Epithelial cell of proximal tubule (primary cell): ENCODE measurements around the gene PDCD1. TPM values are rescaled to one million over a fixed set of nuclear protein-coding genes. Genes with fewer than 3 reads are reported as not detected.

Source experiments
- DNase-seq: peaks from one replicate; pipeline ENCODE4 v3.0.0-alpha.2; 2011; ENCODE audit warnings: low read depth
- H3K4me3 ChIP-seq: 2 replicates; pipeline ENCODE4 v1.5.1; 2011; ENCODE audit warnings: low read depth, mild to moderate bottlenecking, low read length
- total RNA-seq: library from RNA; depleted of rRNA; stranded (reverse); fragments of >200 nt; gene quantifications from 2 replicates; pipeline ENCODE4 v1.2.3, GENCODE V29; 2015
- TF ChIP-seq, protein P1 (sequence below): conservative IDR thresholded peaks from 2 replicates; pipeline ENCODE4 v1.5.1; 2012; ENCODE audit warnings: low read depth, mild to moderate bottlenecking, low read length

The PDCD1 gene
- total RNA-seq, 1 donor from 2014 or later = 0.92 TPM

DNA sequence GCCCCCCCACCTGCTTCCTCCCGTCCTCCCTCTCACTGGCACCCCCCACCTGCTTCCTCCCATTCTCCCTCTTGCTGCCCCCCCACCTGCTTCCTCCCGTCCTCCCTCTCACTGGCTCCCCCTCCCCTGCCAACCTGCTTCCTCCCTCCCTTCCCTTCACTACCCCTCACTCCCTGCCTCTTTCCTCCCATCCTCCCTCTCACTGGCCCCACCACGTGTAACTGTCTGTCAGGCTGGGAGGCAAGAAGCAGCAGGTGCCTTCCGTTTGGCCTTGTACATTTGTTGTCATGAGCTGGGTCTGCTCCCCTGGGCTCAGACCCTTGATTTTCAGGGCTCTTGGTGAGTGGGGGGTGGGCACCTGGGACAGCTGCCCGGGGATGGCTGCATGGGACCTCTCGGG is 29.9 kb upstream of the PDCD1 start:
- TF ChIP-seq, protein P1, sequence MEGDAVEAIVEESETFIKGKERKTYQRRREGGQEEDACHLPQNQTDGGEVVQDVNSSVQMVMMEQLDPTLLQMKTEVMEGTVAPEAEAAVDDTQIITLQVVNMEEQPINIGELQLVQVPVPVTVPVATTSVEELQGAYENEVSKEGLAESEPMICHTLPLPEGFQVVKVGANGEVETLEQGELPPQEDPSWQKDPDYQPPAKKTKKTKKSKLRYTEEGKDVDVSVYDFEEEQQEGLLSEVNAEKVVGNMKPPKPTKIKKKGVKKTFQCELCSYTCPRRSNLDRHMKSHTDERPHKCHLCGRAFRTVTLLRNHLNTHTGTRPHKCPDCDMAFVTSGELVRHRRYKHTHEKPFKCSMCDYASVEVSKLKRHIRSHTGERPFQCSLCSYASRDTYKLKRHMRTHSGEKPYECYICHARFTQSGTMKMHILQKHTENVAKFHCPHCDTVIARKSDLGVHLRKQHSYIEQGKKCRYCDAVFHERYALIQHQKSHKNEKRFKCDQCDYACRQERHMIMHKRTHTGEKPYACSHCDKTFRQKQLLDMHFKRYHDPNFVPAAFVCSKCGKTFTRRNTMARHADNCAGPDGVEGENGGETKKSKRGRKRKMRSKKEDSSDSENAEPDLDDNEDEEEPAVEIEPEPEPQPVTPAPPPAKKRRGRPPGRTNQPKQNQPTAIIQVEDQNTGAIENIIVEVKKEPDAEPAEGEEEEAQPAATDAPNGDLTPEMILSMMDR = no peak
- no peak overlapping the region for H3K4me3 ChIP-seq
- no peak for DNase-seq

DNA sequence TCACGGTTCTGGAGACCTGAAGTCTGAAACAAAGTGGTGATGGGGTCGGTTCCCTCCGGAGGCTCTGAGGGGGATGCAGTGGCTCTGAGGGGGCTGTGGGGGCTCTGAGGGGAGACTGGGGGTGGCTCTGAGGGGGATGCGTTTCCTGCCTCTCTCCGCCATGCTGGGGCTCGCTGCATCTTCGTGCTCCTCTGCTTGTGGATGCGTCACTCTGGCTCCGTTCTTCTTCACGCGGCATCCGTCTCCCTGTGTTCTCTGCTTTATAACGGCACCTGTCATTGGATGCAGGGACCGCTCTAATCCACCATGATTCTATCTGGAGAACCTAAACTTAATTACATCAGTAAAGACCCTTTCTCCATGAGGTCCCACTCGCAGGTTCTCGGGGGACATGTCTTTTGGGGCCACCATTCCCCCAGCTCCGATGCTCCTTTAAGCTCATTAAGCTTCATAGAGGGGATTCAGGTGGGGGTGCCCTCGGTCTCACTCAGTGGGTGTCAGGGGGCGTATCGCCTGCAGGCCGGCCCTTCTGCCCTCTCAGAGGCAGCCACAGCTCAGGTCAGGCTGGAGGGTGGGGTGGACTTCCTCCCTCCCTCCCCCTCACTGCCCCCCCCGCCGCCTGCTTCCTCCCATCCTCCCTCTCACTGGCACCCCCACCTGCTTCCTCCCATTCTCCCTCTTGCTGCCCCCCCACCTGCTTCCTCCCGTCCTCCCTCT is 29.3 kb upstream of the PDCD1 start:
- DNase-seq = no peak
- TF ChIP-seq, protein P1 = no peak
- H3K4me3 ChIP-seq = no peak overlapping the region

DNA sequence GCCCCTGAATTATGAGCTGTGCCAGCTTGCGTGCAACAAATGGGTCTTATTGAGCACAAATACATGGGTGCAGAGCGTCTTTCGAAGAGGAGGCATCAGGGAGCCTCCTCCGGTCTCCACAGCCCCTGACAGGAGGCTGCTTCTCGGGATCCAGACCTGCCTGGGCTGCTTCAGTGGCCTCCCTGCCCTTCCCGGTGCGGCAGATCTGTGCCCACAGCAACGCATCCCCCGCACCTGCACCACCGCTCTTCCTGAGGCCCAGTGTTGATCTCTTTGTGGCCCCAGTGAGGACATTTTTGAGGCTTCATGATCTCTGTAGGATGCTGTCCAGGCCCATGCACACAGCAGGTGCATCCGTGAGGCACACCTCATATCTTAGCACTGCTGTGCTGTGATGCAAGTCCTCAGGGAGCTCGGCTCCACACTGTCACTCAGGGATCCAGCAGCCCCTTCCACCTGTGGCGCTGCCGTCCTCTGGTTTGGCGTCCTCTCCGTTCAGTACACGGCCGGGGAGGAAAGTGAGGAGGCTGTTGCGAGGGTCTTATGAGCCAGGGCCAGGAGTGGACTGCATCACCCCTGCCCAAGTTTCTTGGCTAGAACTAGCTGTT is 28.2 kb upstream of the PDCD1 start:
- TF ChIP-seq, protein P1 = no peak
- no peak overlapping the region for H3K4me3 ChIP-seq
- no peak for DNase-seq

DNA sequence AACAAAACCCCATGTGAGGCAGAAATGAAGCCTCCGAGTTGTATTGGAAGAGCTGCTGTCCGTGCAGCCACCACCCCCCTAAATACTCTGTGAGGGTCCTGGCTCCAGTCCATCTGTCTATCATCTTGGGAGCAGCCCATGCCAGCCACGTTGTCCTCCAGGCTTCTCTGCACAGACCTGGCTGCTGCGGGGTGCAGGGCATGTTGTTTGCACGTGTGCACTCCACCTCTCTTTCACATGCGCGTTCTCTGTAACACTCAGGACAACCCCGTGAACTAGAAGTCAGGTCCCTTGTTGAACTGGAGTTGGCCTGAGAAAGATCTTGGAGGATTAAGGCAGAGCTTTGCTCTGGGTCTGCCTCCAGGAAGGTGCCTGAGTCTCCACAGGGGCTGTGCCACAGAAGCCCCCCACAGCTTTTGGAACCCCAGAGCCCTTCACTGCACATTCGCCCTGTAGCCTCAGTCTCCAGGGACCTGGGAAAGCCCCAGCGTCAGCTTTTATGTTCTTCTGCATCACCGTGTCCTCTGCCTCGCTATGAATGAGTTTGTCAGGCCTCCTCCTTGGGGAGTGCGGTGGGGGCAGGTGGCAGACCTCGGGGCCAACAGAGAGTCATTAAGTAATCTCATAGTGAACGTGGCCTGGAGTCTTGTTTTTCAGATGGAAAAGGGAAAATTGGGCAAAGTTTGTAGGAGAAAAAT is 27.4 kb upstream of the PDCD1 start:
- H3K4me3 ChIP-seq = no peak overlapping the region
- DNase-seq = no peak
- TF ChIP-seq, protein P1 = no peak

DNA sequence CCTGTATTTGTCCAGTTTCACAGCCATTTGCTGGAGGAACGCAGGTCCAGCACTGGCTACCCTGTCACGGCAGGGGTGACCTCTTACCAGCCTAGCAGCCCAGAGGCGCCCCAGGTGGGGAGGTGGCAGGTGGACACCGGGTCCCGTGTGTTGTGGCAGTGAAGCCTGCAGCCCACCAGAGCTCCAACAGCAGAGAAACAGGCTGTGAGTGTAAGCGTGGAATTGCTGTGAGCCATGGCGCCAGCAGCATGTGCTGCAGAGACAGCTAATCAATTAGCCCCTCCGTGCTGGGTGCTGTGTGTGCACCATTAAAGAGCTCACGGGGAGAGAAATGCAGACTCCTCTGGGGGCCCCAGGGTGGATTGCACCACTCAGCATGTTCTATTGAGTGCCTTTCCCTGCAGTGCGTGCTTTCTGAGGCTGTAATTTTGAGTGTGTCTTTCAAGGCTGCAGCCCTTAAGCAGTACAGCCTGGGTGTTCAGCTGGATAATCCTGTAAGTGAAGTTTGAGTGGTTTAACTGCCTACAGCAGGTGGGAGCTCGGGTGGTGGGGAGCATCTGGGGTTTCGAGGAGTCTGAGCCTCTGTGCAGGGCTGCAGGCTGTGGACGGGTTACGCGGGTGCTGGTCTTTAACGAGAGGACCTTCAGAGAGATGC is 26.7 kb upstream of the PDCD1 start:
- H3K4me3 ChIP-seq = no peak overlapping the region
- TF ChIP-seq, protein P1 = no peak
- DNase-seq = no peak

DNA sequence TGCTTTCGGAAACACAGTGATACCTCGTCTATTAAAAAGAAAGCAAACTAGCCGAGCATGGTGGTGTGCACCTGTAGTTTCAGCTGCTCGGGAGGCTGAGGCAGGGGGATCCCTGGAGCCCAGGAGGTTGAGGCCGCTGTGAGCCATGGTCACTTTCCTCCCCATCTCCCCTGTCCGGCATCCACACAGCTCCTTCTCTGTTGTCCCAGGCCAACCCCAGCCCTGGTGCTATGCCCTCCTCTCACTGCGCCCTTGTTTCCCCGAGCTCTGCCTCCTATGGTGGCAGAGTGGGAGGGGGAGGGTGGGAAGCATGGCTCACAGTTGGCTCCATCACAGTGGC is 26.2 kb upstream of the PDCD1 start:
- DNase-seq = no peak
- TF ChIP-seq, protein P1 = no peak
- H3K4me3 ChIP-seq = no peak overlapping the region
